AG09319 (cell line): ENCODE measurements around the gene PRDM5.

Experiments used
- DNase-seq: peaks from one replicate; pipeline ENCODE4 v3.0.0-alpha.2; 2010; ENCODE audit warnings: low read depth; ENCODE audit errors: extremely low read depth
- CTCF ChIP-seq: IDR thresholded peaks from 2 replicates; pipeline ENCODE4 v1.5.1; 2011; ENCODE audit warnings: low read depth, mild to moderate bottlenecking, inconsistent platforms, low read length, moderate library complexity

The PRDM5 gene

GRCh38 chr4:120775431-120775830, 147.1 kb downstream of the PRDM5 start:
- no peak for TF ChIP-seq CTCF
- DNase-seq, result no peak

- TF ChIP-seq CTCF, result no peak
Observed at GRCh38 chr4:120773641-120774040, 148.9 kb downstream of the PRDM5 start.

GRCh38 chr4:120771907-120772306, 150.6 kb downstream of the PRDM5 start:
- TF ChIP-seq CTCF, result no peak
- no peak for DNase-seq

More at GRCh38 chr4:120773641-120774040, 148.9 kb downstream of the PRDM5 start:
- no peak for DNase-seq

- no peak for TF ChIP-seq CTCF
- no peak for DNase-seq
Observed at GRCh38 chr4:120770897-120771296, 151.6 kb downstream of the PRDM5 start.

GRCh38 chr4:120769227-120769626, 153.3 kb downstream of the PRDM5 start:
- peak; percentile 10 for DNase-seq
- TF ChIP-seq CTCF, result no peak

- DNase-seq, result no peak
- TF ChIP-seq CTCF, result no peak
Observed at GRCh38 chr4:120765260-120765680, 157.3 kb downstream of the PRDM5 start.

- TF ChIP-seq CTCF, result no peak
- no peak for DNase-seq
Observed at GRCh38 chr4:120763650-120764049, 158.9 kb downstream of the PRDM5 start.
